ENCODE measurements around the gene WNT4.

GRCh38 chr1:22159891-22160290 is 17.0 kb upstream of the WNT4 start:
- no peak for TF ChIP-seq POLR2A (IDR thresholded peaks at IDR 0.05; ENCODE audit: extremely low read depth, insufficient read length)
- TF ChIP-seq MAX (IDR thresholded peaks at IDR 0.05; ENCODE audit: low read depth, low read length): no peak
- TF ChIP-seq CTCF (IDR thresholded peaks at IDR 0.05; ENCODE audit: low read depth, low read length): no peak
- TF ChIP-seq MYC (IDR thresholded peaks at IDR 0.05; ENCODE audit: low read depth, low read length): no peak

Measured in NB4 (cell line).